ENCODE data around the gene ASXL1. TPM values are rescaled to one million over a fixed set of nuclear protein-coding genes. Genes with fewer than 3 reads are reported as not detected.
A peak's percentile ranks its signal among the peaks of the same experiment; 100 is the strongest.

The ASXL1 gene
- total and polyA plus RNA-seq, 9 of the 15 experiments (the other 6 are each of a cell fraction or from before 2014, with no cell fraction given): 6.5 to 65.3 (median 32.3) TPM

DNA sequence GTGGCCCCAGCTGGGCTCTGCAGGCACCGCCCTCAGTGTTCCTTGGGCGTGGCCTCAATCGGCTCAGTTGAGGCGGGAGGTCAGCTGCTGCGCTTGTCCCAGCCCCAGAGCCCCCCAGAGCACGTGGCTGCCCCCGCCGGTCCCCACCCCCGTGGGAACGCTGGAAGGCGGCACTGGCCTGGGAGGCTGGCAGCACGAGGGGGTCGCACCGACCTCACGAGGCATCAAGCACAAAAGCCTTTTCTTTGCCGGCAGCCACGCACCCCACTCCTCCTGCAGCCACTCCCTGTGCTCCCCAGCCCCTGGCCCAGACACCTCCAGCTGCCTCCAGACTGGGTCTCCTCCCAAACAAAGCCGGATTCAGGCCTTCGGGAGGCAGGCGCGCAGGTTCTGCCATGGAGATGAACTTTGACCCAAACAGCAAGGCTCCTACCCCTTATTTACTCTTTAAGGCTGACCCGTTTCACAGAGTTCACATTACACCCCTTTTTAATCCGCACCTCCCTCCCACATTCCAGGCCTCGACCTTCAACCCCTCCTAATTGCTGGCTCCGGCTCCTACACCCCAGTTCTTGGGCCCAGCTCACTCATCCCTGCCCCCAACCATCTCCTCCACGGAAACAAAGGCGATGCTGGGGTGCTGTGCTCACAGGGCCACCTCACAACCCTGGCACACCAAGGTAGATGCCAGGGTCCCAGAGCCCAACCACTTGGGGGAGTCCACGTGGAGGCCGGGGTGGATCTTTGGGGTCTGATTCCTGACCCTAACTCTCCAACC lies 115.3 kb downstream of the ASXL1 start:
- intact Hi-C loops (cut with micrococcal nuclease): no loop called here
- H3K4me3 ChIP-seq: peak overlapping the region; percentile 43
- peaks cover 53% of the 10 kb centered on the region; the same call in 2 of the 3 replicates for H3K36me3 ChIP-seq (ENCODE audit: control insufficient read depth, insufficient read depth, low read length)
- H4K20me1 ChIP-seq (replicated peaks; ENCODE audit: control insufficient read depth, insufficient read depth, low read length): peaks cover 6% of the 10 kb centered on the region
- ChIA-PET POLR2A (interaction anchor here (0.6 to 1.3 kb wide), 3 partner anchors 12 to 22 kb away, joined by 3 to 4 read pairs (median 3); no protein-coding TSS in a partner anchor), CTCF (ENCODE audit: low intra/inter-chr PET ratio) (interaction anchor here (0.6 kb wide), 1 partner anchor 11 kb away, joined by 4 read pairs; no protein-coding TSS in a partner anchor)
- no TSS peak for BruUV-seq (replicated peaks)
- no peaks in the 10 kb centered on the region for H3K9me1 ChIP-seq (ENCODE audit: control insufficient read depth, insufficient read depth, low read length)
- FAIRE-seq: peak; percentile 52
- DNase-seq (ENCODE audit: extremely low read depth in 1 of 4, low spot score in 3 of 4): peak; percentile 47 to 82 (median 64)
- H2AFZ ChIP-seq (ENCODE audit: low read depth, low read length): no peak overlapping the region; the same call in 1 of the 2 replicates
- 22% methylated on average over 27 of the region's 29 CpGs for WGBS (ENCODE audit: insufficient coverage, low coverage, missing lambda C conversion rate)
- no peak for ATAC-seq
- H3K4me2 ChIP-seq (ENCODE audit: insufficient read depth, low read length): peak overlapping the region; percentile 83
- no peaks in the 10 kb centered on the region for H3K27me3 ChIP-seq (ENCODE audit: control insufficient read depth in 2 of 2, insufficient read depth in 2 of 2, low read length in 2 of 2)
- H3K9ac ChIP-seq (ENCODE audit: insufficient read depth in 1 of 2, low read depth in 2 of 2, low read length in 2 of 2): peak overlapping the region; percentile 71 to 91
- peaks cover 86% of the 10 kb centered on the region for H3K79me2 ChIP-seq (ENCODE audit: control insufficient read depth, insufficient read depth, low read length)
- in situ Hi-C loops (cut with MboI): no loop called here
- peaks cover 41 to 80% of the 10 kb centered on the region in 2 experiments for H3K4me1 ChIP-seq (replicated peaks in 1 of 2; ENCODE audit: control insufficient read depth in 2 of 2, insufficient read depth in 2 of 2, low read length in 2 of 2)
- H3K27ac ChIP-seq (ENCODE audit: extremely low read depth, low read depth, low read length): peak overlapping the region; percentile 83
- H3K9me3 ChIP-seq (replicated peaks; ENCODE audit: control insufficient read depth, insufficient read depth, low read depth, low read length): no peaks in the 10 kb centered on the region
- TF ChIP-seq MEF2D (tag; conservative IDR thresholded peaks at IDR 0.05; ENCODE audit: low read depth) (no peak), RAD21 (CRISPR knock-in tag; conservative IDR thresholded peaks at IDR 0.05 in 1 of 2, IDR thresholded peaks at IDR 0.05 in 1 of 2) (no peak), MEIS2 (IDR thresholded peaks at IDR 0.05; ENCODE audit: partially characterized antibody) (no peak), GTF2F1 (IDR thresholded peaks at IDR 0.05; ENCODE audit: low read depth, low read length) (no peak), MAZ (CRISPR knock-in tag; conservative IDR thresholded peaks at IDR 0.05 in 1 of 2, IDR thresholded peaks at IDR 0.05 in 1 of 2) (no peak), NR2C2 (CRISPR knock-in tag; IDR thresholded peaks at IDR 0.05) (peak; percentile 67; the same call in 1 of the 2 replicates), NR2C2 (tag; IDR thresholded peaks at IDR 0.05) (peak; percentile 63), SNRNP70 (optimal IDR thresholded peaks at IDR 0.05; ENCODE audit: low read depth, low read length) (no peak), CREB1 (IDR thresholded peaks at IDR 0.05) (no peak), CREB1 (CRISPR knock-in tag; IDR thresholded peaks at IDR 0.05) (peak; percentile 22; the same call in 1 of the 2 replicates), NR2C1 (IDR thresholded peaks at IDR 0.05) (peak; percentile 82), NR2C1 (tag; IDR thresholded peaks at IDR 0.05) (peak; percentile 82)
- TF ChIP-seq, protein P1, sequence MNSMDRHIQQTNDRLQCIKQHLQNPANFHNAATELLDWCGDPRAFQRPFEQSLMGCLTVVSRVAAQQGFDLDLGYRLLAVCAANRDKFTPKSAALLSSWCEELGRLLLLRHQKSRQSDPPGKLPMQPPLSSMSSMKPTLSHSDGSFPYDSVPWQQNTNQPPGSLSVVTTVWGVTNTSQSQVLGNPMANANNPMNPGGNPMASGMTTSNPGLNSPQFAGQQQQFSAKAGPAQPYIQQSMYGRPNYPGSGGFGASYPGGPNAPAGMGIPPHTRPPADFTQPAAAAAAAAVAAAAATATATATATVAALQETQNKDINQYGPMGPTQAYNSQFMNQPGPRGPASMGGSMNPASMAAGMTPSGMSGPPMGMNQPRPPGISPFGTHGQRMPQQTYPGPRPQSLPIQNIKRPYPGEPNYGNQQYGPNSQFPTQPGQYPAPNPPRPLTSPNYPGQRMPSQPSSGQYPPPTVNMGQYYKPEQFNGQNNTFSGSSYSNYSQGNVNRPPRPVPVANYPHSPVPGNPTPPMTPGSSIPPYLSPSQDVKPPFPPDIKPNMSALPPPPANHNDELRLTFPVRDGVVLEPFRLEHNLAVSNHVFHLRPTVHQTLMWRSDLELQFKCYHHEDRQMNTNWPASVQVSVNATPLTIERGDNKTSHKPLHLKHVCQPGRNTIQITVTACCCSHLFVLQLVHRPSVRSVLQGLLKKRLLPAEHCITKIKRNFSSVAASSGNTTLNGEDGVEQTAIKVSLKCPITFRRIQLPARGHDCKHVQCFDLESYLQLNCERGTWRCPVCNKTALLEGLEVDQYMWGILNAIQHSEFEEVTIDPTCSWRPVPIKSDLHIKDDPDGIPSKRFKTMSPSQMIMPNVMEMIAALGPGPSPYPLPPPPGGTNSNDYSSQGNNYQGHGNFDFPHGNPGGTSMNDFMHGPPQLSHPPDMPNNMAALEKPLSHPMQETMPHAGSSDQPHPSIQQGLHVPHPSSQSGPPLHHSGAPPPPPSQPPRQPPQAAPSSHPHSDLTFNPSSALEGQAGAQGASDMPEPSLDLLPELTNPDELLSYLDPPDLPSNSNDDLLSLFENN (IDR thresholded peaks at IDR 0.05; ENCODE audit: low read depth in 2 of 2, low read length in 2 of 2): no peak
- TF ChIP-seq, protein P2, sequence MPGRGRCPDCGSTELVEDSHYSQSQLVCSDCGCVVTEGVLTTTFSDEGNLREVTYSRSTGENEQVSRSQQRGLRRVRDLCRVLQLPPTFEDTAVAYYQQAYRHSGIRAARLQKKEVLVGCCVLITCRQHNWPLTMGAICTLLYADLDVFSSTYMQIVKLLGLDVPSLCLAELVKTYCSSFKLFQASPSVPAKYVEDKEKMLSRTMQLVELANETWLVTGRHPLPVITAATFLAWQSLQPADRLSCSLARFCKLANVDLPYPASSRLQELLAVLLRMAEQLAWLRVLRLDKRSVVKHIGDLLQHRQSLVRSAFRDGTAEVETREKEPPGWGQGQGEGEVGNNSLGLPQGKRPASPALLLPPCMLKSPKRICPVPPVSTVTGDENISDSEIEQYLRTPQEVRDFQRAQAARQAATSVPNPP (IDR thresholded peaks at IDR 0.05; ENCODE audit: borderline replicate concordance, insufficient read depth, insufficient read length): no peak
- TF ChIP-seq, protein P3, sequence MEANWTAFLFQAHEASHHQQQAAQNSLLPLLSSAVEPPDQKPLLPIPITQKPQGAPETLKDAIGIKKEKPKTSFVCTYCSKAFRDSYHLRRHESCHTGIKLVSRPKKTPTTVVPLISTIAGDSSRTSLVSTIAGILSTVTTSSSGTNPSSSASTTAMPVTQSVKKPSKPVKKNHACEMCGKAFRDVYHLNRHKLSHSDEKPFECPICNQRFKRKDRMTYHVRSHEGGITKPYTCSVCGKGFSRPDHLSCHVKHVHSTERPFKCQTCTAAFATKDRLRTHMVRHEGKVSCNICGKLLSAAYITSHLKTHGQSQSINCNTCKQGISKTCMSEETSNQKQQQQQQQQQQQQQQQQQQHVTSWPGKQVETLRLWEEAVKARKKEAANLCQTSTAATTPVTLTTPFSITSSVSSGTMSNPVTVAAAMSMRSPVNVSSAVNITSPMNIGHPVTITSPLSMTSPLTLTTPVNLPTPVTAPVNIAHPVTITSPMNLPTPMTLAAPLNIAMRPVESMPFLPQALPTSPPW (CRISPR knock-in tag; IDR thresholded peaks at IDR 0.05): peak; percentile 11; the same call in 1 of the 2 replicates
